Right hindlimb (tissue), 1 donor: ENCODE measurements around the gene FOXP4.

Source experiments
- DNase-seq: peaks from one replicate; pipeline ENCODE4 v3.0.0-alpha.2; 2018

FOXP4 gene

GRCh38 chr6:41587131-41587879, 41.1 kb downstream of the FOXP4 start:
- DNase-seq = no peak

DNA sequence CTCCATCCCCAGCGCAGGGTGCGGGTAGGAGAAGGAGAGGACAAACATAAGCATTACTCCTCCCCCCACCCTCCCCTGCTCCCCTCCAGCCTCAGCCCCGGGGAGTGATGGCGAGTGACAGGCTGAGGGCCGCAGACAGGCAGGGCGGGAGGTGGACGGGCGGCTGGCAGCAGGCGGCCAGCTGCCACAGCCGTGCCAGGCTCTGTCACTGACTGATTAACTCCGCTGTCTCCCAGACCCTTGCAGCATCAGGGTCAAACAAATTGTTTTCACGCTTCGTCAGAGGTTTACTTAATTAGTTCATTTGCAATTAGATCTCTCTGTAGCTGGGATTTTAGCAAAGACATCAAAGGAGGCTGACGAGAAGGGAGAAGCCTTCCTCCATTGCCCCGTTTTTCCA, 41.9 kb downstream of the FOXP4 start:
- no peak for DNase-seq

GRCh38 chr6:41589223-41589622, 43.0 kb downstream of the FOXP4 start:
- no peak for DNase-seq

DNA sequence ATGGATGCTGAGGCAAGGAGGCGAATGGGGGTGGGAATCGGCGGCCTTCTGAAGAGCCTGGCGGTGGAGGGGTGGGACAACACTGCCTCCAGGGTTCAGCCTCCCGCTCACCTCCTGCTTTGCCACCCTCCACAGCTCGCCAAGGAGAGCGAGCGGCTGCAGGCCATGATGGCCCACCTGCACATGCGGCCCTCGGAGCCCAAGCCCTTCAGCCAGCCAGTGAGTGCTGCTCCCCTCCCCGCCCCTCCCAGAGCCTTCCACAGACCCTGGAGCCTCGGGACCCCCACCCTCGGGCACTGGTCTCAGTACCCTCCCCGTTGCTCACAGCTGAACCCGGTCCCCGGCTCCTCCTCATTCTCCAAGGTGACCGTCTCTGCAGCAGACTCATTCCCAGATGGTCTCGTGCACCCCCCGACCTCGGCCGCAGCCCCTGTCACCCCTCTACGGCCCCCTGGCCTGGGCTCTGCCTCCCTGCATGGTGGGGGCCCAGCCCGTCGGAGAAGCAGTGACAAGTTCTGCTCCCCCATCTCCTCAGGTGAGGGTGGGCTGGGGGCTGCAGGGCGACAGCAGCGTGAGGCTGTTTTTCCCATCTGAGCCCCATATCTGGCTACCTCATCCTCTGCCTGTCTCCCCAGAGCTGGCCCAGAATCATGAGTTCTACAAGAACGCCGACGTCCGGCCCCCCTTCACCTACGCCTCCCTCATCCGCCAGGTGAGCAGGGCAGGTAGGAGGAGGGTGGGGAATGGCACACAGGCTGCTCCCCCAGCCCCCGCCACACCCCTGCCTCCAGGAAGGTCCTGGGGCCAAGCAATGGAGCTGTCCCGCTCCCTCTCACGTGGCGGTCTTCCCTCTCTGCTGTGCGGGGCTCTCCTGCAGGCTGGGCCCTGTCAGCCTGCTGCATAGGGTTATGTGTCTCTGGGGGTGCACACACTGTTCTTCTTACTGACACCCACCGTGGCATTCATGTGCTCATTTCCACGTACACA, 43.7 kb downstream of the FOXP4 start:
- no peak for DNase-seq

- DNase-seq = no peak
These were observed 44.9 kb downstream of the FOXP4 start for GRCh38 chr6:41591122-41591521.

DNA sequence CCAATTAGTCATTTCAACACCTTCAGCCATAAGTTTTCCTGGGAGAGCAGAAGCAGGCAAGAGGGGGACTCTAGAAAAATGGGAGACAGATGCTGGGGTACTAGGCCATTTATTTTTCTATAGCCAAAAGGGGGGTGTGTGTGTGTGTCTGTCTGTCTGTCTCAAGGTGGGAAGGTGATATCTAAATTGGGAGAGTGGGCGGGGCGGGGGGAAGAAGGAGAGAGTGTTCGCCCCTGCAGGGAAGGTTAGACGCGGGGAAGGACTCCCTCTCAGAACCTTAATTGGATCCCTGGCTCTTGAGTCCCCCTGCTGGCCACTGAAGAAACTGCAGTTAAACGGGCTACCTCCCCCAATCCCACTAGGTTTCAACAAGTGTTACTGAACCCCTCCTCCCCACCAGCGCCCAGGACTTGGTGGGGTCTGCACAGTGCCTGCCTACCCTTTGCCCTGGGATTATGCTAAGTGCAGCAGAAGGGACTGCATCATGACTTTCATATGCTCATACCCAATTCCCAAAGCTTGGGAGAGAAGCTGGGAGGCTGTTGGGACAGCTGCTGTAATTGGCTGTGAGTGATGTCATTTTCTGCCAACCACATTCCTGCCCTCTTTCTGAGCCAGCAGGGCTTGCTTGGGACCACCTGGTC, 45.8 kb downstream of the FOXP4 start:
- peak; percentile 86 for DNase-seq

DNA sequence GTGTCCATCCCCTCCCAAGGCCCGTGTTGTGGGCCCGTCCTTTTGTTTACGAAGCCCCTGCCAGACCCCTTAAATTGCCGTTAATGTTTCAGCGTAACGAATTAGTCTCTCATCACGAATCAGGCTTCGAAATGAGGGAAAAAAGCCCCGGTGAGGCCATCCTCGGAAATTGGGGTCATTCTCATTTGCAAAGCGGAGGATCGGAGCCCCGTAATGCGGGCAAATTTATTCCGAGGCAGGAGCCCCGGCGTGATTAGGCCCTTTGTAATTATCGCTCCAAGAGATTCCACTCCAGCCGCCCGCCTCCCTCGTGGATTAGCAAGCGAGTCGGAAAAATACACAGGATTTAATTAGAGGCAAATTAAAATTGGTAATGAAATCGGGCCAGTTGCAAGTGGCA, 47.2 kb downstream of the FOXP4 start:
- no peak for DNase-seq

DNA sequence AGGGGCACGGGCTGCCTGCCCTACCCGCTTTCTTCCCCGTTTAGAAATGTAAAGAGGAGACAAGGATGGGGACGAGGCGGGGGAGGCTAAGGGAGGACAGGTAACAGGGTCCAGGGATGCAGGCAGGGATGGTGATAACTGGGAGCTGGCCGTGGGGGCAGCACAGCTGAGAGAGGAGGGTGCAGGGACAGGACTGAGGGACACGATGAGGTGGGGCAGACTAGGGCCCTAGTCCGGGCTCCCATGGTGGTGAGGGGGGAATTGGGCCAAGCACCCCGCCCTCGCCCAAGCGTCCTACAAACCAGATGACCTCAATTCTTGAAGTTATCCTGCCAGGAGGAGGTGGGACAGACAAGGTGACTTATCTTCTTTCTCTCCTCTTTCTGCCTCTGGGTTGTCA, 47.7 kb downstream of the FOXP4 start:
- no peak for DNase-seq

DNA sequence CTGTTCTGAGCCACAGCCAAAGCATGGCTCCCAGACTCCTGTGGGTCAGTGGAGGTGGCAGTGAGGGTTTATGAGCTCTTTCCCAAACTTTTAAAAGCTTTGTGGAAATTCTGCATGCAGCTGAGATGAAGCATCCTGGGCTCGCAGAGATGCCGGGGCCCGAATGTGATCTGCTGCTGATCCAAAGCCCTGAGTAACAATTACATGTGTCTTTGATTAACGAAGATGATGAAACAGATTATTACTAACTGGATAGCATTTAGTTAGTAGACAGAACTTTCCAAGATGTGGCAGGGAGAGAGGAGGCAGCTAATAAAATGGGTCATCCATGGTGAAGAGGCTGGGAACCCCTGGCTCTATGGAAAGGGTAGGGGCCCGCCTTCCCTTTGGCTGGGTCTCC, 48.1 kb downstream of the FOXP4 start:
- DNase-seq = no peak

GRCh38 chr6:41594766-41595165, 48.6 kb downstream of the FOXP4 start:
- no peak for DNase-seq

DNA sequence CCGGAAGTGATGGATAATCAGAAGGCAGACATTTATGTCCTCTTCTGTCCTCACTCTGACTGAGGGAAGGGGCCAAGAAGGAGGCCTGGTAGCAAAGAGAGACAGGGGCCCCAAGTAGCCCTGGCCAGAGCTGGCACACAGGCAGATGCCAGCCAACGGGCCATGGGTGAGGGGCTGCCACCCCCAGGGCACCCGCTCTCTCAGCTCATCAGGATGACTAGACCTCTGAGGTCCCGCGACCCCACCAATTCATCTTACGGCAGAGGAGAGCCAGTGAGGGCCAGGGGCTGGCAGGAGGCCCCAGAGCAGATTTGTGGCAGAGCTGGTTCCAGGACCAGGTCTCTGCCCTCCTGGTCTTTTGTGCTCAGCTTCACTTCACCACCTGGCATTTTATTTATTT, 49.0 kb downstream of the FOXP4 start:
- no peak for DNase-seq

GRCh38 chr6:41596096-41596685, 50.0 kb downstream of the FOXP4 start:
- peak; percentile 6 for DNase-seq

DNA sequence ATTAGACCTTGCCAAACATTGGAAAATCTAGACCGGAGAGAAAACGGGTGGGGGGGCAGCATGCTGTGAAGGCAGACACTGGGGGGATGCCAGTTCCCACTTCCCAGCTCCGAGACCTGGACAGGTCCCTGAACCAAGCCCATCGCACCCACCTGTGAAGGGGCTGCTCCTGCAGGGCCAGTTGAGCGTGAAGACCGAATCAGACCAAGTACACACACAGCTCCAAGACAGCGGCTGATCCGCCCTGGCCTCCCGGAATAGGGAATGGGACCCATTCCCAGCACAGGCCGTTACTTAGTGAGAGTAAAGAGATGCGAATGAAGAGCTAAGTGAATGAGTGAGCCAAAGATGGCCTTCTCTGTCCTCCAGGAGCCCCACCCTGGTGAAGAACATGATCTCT, 50.6 kb downstream of the FOXP4 start:
- DNase-seq = no peak

DNA sequence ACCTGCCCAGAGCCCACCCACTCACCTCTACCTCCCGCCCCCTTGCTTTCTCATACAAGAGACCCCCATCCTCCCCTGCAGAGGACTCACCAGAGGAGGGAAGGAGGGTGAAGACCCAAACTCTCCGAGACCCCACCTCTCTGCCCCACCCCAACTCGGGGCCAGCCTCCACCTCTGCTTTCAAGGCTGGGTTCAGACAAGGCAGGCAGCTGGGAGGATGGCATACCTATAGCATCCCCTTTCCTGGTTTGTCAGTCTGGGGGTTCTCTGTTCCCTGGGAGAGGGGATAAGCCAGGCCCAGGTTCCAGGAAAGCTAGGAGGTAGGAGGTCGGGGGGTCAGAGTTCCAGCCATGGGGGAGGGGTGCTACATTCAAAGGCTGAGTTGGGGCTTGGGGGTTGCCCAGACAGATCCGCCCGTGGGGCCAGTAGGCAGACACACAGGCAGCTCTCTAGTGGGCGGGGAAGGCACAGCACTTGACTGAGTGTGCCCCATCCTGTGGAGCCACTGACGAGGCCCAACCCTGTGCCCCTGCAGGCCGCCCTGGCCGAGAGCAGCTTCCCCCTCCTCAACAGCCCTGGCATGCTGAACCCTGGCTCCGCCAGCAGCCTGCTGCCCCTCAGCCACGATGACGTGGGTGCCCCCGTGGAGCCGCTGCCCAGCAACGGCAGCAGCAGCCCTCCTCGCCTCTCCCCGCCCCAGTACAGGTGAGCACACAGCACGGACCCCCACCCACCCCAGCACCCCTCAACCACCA, 51.2 kb downstream of the FOXP4 start:
- no peak for DNase-seq

- no peak for DNase-seq
These were observed 52.5 kb downstream of the FOXP4 start for GRCh38 chr6:41598670-41599014.

DNA sequence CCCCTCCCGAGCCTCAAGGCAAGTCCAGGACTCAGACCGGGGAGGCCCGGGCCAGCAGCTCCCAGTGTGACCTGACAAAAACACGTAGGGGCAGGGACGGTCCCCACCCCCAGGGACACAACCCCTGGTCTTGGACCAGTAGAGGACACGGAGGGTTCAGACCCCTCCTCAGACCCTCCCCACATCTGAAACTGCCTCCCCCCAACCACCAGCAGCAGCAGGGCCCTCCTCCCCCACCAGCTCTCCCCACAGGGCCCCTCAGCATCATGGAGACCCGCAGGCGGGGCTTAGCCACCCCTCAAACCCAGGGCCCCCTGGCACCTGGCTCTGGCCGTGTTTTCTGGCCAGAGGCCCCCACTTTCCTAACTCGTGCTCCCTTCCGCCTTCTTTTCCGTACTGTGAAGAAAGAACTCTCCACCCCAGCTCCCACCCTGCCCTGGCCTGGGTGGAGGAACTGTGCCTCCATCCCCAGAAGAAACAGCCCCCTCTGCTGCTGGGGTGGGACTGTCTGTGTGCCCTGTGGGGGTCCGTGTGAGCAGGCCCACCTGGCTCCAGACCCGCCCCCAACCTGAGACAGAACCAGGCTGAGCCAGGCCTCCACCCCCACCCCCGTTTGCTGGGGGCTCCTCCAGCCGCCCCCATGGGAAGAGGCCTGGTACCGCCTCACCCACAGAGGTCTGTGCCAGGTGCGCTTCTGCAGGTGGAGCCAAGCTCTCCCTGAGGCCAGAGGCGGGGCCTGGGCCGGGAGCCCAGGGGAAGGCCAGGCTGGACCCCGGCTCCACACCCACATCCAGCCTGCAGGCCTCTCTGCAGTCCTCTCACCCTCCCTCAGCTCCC, 53.1 kb downstream of the FOXP4 start:
- no peak for DNase-seq

DNA sequence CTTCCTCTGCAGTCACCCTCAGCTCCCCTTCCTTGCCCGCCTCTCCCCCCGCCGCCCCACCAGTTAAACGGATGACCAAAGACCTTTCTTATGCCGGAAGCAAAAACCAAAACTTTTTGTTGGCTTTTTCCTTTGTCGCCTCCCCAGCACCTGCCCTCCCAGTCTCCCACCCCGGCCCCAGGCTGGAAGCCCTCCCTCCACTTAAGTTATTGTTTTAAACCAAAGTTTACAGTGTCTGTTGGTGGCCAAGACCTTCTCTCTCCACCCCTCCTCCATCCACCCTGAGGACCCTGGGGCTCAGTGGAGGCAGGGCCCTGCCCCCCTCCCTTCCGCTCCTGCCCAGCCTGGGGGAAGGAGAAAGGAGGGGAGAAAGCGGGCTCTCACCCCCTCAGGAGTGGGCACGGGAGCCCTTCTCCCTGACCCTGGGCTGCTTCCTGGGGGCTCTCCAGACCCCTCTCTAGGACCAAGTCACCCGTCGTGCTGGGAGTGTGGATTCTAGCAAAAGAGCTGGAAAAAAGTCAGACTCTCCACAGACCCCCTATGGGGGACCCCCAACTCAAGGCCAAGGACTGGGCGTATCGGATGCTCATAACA, 53.8 kb downstream of the FOXP4 start:
- no peak for DNase-seq

DNA sequence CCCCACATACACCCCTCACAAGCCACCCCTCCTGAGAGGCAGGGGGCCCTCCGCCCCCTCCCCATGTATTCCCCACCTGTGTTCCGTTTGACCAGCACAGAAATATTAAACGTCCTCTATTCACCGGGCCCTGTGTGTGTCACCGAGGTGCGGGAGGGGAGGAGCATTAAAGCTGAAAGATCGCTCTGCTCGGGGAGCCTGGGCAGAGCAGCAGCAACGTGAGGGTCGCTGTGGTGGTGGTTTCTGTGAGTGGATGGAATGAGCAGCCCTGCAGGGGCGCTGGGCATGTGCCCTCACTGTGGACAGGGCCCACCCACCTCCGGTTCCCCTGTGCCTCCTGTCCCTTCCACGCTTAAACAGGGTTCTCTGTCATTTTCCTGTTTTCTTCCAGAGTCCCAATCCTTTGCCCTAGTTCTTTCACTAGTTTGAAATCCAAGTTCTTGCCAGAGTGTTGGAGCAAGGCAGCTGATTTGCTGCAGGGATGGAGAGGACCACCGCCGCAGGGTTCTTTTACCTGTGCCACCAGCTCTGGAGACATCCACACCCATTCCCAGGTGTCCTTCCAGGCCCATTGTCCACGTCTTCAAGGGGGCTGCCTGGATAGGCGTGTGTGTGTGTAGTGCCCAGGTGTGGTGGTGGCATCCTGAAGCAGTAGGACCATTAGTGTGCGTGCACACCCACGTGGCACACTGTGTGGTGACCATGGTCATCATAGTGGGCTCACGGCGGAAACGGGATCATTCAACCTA, 54.5 kb downstream of the FOXP4 start:
- no peak for DNase-seq

DNA sequence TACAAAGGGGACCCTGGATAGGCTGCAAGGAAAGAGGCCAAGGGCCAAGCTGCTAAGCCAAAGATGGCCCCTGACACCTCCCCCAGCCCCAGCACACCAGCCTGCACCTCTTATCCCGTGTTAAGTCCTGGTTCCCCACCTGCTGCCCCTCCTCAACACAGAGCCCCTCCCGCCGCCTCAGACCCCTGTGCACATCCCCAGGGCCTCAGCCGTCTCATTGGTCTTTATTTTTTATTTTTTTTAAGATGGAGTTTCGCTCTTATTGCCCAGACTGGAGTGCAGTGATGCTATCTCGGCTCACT, 55.0 kb downstream of the FOXP4 start:
- DNase-seq = no peak

- no peak for DNase-seq
These were observed 56.2 kb downstream of the FOXP4 start for GRCh38 chr6:41602422-41602743.
